HFFc6 (cell line): Measurements from ENCODE around the gene MTO1. TPM values are rescaled to one million over a fixed set of nuclear protein-coding genes. Genes with fewer than 3 reads are reported as not detected.
"Not testable (repeated sequence)": the region's sequence is repeated elsewhere in the genome, so short reads cannot be mapped to it uniquely, and the experiment has no call there.

Experiments used
- DNase-seq: peaks from one replicate; pipeline ENCODE4 v3.0.0-alpha.2; 2018
- H3K27ac Mint-ChIP-seq: 2 replicates; pipeline ENCODE4 v1.8.0; 2020; ENCODE audit warnings: mild to moderate bottlenecking, mixed read lengths
- H3K27me3 Mint-ChIP-seq: 2 replicates; pipeline ENCODE4 v1.8.0; 2021; ENCODE audit warnings: mild to moderate bottlenecking, moderate library complexity, mixed read lengths; ENCODE audit not compliant: insufficient read depth
- H3K36me3 Mint-ChIP-seq: 2 replicates; pipeline ENCODE4 v1.8.0; 2021; ENCODE audit warnings: low read depth, mixed read lengths
- H3K4me1 Mint-ChIP-seq: 2 replicates; pipeline ENCODE4 v1.8.0; 2020; ENCODE audit warnings: low read depth, mixed read lengths
- H3K4me3 Mint-ChIP-seq: 2 replicates; pipeline ENCODE4 v1.8.0; 2020; ENCODE audit warnings: mild to moderate bottlenecking, moderate library complexity, mixed read lengths
- H3K9me3 Mint-ChIP-seq: 2 replicates; pipeline ENCODE4 v1.8.0; 2020; ENCODE audit warnings: mild to moderate bottlenecking, mixed read lengths
- CTCF ChIP-seq: fragments of 200-600 bp; sonication (generic); IDR thresholded peaks from 2 replicates; pipeline ENCODE4 v1.5.0; 2021; ENCODE audit warnings: antibody characterized with exemption, mild to moderate bottlenecking
- total RNA-seq, 6 experiments: library from RNA; stranded (reverse); fragmentation: NEBNext Ultra II Directional; extraction: Animal tissue kit (Norgen Biotek cat#: 25700); gene quantifications; 2 replicates in 1 of 6; 3 replicates in 5 of 6; pipeline ENCODE4 v1.2.3, GENCODE V29; 2021

MTO1 gene
- total RNA-seq, 6 experiments from 2014 or later, result 18.5 to 28.2 (median 21.5) TPM

GRCh38 chr6:73504160-73504559 is 42.6 kb downstream of the MTO1 start:
- TF ChIP-seq CTCF, result no peak
- Mint-ChIP-seq H3K4me3 (no peak overlapping the region), H3K27ac (no peak overlapping the region), H3K4me1 (no peaks in the 10 kb centered on the region), H3K27me3 (peaks cover 2% of the 10 kb centered on the region), H3K36me3 (peaks cover 17% of the 10 kb centered on the region), H3K9me3 (no peaks in the 10 kb centered on the region)
- DNase-seq, result no peak

GRCh38 chr6:73505142-73505541 is 43.6 kb downstream of the MTO1 start:
- no peak for TF ChIP-seq CTCF
- Mint-ChIP-seq H3K36me3 (peaks cover 17% of the 10 kb centered on the region), H3K9me3 (no peaks in the 10 kb centered on the region), H3K4me3 (no peak overlapping the region), H3K27me3 (peaks cover 2% of the 10 kb centered on the region), H3K4me1 (no peaks in the 10 kb centered on the region), H3K27ac (no peak overlapping the region)
- no peak for DNase-seq

- H3K4me1 Mint-ChIP-seq, DNase-seq, H3K27ac Mint-ChIP-seq, H3K9me3 Mint-ChIP-seq, H3K4me3 Mint-ChIP-seq, H3K27me3 Mint-ChIP-seq: not testable (repeated sequence)
- H3K36me3 Mint-ChIP-seq, result peaks cover 17% of the 10 kb centered on the region
Measured at GRCh38 chr6:73505705-73506104, 44.2 kb downstream of the MTO1 start.

- H3K36me3 Mint-ChIP-seq, result peaks cover 17% of the 10 kb centered on the region
- H3K9me3 Mint-ChIP-seq, result no peaks in the 10 kb centered on the region
- no peak for TF ChIP-seq CTCF
- H3K27ac Mint-ChIP-seq, result no peak overlapping the region
- no peak overlapping the region for H3K4me3 Mint-ChIP-seq
- no peak for DNase-seq
- peaks cover 7% of the 10 kb centered on the region for H3K27me3 Mint-ChIP-seq
- no peaks in the 10 kb centered on the region for H3K4me1 Mint-ChIP-seq
Measured at GRCh38 chr6:73506246-73506645, 44.7 kb downstream of the MTO1 start.

GRCh38 chr6:73508776-73509175 is 47.2 kb downstream of the MTO1 start:
- no peak for TF ChIP-seq CTCF
- peaks cover 29% of the 10 kb centered on the region for H3K27me3 Mint-ChIP-seq
- H3K4me3 Mint-ChIP-seq, result no peak overlapping the region
- H3K27ac Mint-ChIP-seq, result no peak overlapping the region
- H3K4me1 Mint-ChIP-seq, result no peaks in the 10 kb centered on the region
- DNase-seq, result no peak
- H3K9me3 Mint-ChIP-seq, result peaks cover 4% of the 10 kb centered on the region; the same call in 1 of the 2 replicates
- peaks cover 10% of the 10 kb centered on the region for H3K36me3 Mint-ChIP-seq

GRCh38 chr6:73509851-73510250 is 48.3 kb downstream of the MTO1 start:
- no peak for TF ChIP-seq CTCF
- no peak overlapping the region for H3K4me3 Mint-ChIP-seq
- peaks cover 39% of the 10 kb centered on the region for H3K27me3 Mint-ChIP-seq
- peak overlapping the region; percentile 17; the same call in 1 of the 2 replicates for H3K27ac Mint-ChIP-seq
- DNase-seq, result no peak
- H3K36me3 Mint-ChIP-seq, result peaks cover 3% of the 10 kb centered on the region
- peaks cover 9% of the 10 kb centered on the region for H3K9me3 Mint-ChIP-seq
- peaks cover 1% of the 10 kb centered on the region; the same call in 1 of the 2 replicates for H3K4me1 Mint-ChIP-seq
